Measurements from ENCODE around the gene WNT1.

Gene WNT1

GRCh38 chr12:48980389-48980952 lies 2.3 kb downstream of the WNT1 start:
- in situ Hi-C loops (cut with MboI; ENCODE audit: low sequenced_read_pairs), result no loop called here

GRCh38 chr12:48980953-48981756 lies 3.0 kb downstream of the WNT1 start:
- in situ Hi-C loops (cut with MboI; ENCODE audit: low sequenced_read_pairs), result no loop called here

GRCh38 chr12:48981757-48982157 lies 3.6 kb downstream of the WNT1 start:
- in situ Hi-C loops (cut with MboI; ENCODE audit: low sequenced_read_pairs), result no loop called here

GRCh38 chr12:48982397-48983080 lies 4.4 kb downstream of the WNT1 start:
- in situ Hi-C loops (cut with MboI; ENCODE audit: low sequenced_read_pairs), result no loop called here

GRCh38 chr12:48985475-48985897 lies 7.4 kb downstream of the WNT1 start:
- in situ Hi-C loops (cut with MboI; ENCODE audit: low sequenced_read_pairs), result no loop called here

- in situ Hi-C loops (cut with MboI; ENCODE audit: low sequenced_read_pairs), result no loop called here
Measured at GRCh38 chr12:48985901-48986300, 7.8 kb downstream of the WNT1 start.

GRCh38 chr12:48986720-48987291 lies 8.7 kb downstream of the WNT1 start:
- in situ Hi-C loops (cut with MboI; ENCODE audit: low sequenced_read_pairs), result no loop called here

- in situ Hi-C loops (cut with MboI; ENCODE audit: low sequenced_read_pairs), result no loop called here
Measured at GRCh38 chr12:48988030-48988649, 10.0 kb downstream of the WNT1 start.

GRCh38 chr12:48990552-48990951 lies 12.4 kb downstream of the WNT1 start:
- in situ Hi-C loops (cut with MboI; ENCODE audit: low sequenced_read_pairs), result loop anchor here (10.0 kb wide), 1 partner anchor 136 kb away; the partner anchor contains the start of gene DDX23

- in situ Hi-C loops (cut with MboI; ENCODE audit: low sequenced_read_pairs), result loop anchor here (10.0 kb wide), 1 partner anchor 137 kb away; the partner anchor contains the start of gene DDX23
Measured at GRCh38 chr12:48991247-48992050, 13.3 kb downstream of the WNT1 start.

- in situ Hi-C loops (cut with MboI; ENCODE audit: low sequenced_read_pairs), result loop anchor here (10.0 kb wide), 1 partner anchor 139 kb away; the partner anchor contains the start of gene DDX23
Measured at GRCh38 chr12:48993787-48994186, 15.7 kb downstream of the WNT1 start.

GRCh38 chr12:48994224-48995085 lies 16.3 kb downstream of the WNT1 start:
- in situ Hi-C loops (cut with MboI; ENCODE audit: low sequenced_read_pairs), result loop anchor here (10.0 kb wide), 1 partner anchor 140 kb away; the partner anchor contains the start of gene DDX23

GRCh38 chr12:48995086-48995879 lies 17.2 kb downstream of the WNT1 start:
- in situ Hi-C loops (cut with MboI; ENCODE audit: low sequenced_read_pairs), result loop anchor here (10.0 kb wide), 1 partner anchor 140 kb away; the partner anchor contains the start of gene DDX23

- in situ Hi-C loops (cut with MboI; ENCODE audit: low sequenced_read_pairs), result loop anchor here (10.0 kb wide), 1 partner anchor 142 kb away; the partner anchor contains the start of gene DDX23
Measured at GRCh38 chr12:48996794-48997718, 18.9 kb downstream of the WNT1 start.

- in situ Hi-C loops (cut with MboI; ENCODE audit: low sequenced_read_pairs), result loop anchor here (10.0 kb wide), 1 partner anchor 143 kb away; the partner anchor contains the start of gene DDX23
Measured at GRCh38 chr12:48997719-48998496, 19.8 kb downstream of the WNT1 start.

Measured in HL-60/S4 treated with phorbol 12-myristate 13-acetate at 8.2 ng/mL for 4 days and 3 days (cell line).